HTERT RPE-1 (cell line): Measurements from ENCODE around the gene JAKMIP2.
"Not testable (repeated sequence)": the region's sequence is repeated elsewhere in the genome, so short reads cannot be mapped to it uniquely, and the experiment has no call there.

Source experiments
- in situ Hi-C: fragments of 300-500 bp; cut with MboI; formaldehyde crosslinking; loops from 4 replicates; pipeline ENCODE4 v1.14.3; 2020; ENCODE audit warnings: low sequenced_read_pairs

The JAKMIP2 gene

DNA sequence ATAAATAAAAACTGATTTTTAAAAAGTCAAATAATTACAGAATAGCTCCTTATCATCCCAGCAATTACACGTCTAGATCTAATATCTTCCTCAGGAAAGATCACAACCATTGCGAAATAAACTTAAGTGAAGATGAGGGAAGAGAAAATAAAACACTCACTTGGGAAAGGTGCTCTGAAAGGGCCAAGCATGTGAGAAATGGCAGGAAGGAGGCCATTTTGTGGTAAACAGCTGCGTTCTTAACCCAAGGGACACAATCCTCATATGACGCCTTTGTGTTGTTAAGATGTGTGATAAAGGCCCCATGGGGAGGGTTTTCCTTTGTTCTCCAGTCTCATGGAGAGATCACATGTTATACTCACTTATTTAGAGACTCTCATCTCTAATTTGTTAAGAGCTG is 32.5 kb downstream of the JAKMIP2 start:
- in situ Hi-C loops, result no loop called here

DNA sequence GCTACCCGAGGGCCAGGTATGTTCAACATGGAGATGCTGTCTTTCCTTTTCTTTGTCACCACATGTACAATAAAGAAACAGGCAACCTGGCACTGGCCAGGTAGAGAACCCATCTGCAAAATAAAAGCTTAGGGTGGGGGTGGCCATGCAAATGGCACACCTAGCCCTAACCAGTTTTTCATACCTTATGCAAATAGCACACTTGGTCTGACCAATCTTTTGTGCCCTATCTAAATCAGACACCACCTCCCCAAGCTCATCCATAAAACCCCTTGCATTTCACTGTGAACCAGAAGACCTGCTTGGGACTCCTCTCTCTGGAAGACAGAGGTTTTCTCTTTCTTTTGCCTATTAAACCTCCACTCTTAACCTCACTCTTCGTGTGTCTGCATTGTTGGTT is 33.9 kb downstream of the JAKMIP2 start:
- in situ Hi-C loops, result no loop called here

DNA sequence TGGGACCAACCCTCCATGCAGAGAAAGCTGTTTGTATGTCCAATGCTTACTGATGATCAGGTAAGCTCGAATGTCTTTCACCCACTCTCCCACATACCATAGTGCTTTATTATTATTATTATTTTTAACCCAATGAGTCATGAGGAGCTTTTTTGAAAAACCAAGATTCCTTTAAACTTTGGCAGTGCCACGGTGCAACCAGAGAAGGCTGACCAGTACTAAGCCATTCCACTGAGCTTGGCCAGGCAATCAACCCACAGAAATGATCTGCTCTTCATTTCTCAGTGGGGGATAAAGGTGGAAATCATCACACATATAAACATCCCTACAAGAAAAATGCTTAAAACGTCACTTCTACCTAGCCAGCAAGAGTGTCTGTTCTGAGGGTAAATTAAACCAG is 35.5 kb downstream of the JAKMIP2 start:
- in situ Hi-C loops, result no loop called here

GRCh38 chr5:147743678-147744374 is 38.7 kb downstream of the JAKMIP2 start:
- in situ Hi-C loops, result no loop called here

- in situ Hi-C loops, result no loop called here
Observed at GRCh38 chr5:147743012-147743411, 39.5 kb downstream of the JAKMIP2 start.

GRCh38 chr5:147742151-147742550 is 40.4 kb downstream of the JAKMIP2 start:
- in situ Hi-C loops, result no loop called here

GRCh38 chr5:147740864-147741263 is 41.7 kb downstream of the JAKMIP2 start:
- in situ Hi-C loops, result no loop called here

- in situ Hi-C loops, result no loop called here
Observed at GRCh38 chr5:147737921-147738320, 44.6 kb downstream of the JAKMIP2 start.

GRCh38 chr5:147735621-147736125 is 46.9 kb downstream of the JAKMIP2 start:
- in situ Hi-C loops, result no loop called here

GRCh38 chr5:147734894-147735293 is 47.6 kb downstream of the JAKMIP2 start:
- in situ Hi-C loops, result no loop called here

GRCh38 chr5:147733075-147733474 is 49.5 kb downstream of the JAKMIP2 start:
- in situ Hi-C loops, result no loop called here

- in situ Hi-C loops, result no loop called here
Observed at GRCh38 chr5:147732291-147732883, 50.1 kb downstream of the JAKMIP2 start.

DNA sequence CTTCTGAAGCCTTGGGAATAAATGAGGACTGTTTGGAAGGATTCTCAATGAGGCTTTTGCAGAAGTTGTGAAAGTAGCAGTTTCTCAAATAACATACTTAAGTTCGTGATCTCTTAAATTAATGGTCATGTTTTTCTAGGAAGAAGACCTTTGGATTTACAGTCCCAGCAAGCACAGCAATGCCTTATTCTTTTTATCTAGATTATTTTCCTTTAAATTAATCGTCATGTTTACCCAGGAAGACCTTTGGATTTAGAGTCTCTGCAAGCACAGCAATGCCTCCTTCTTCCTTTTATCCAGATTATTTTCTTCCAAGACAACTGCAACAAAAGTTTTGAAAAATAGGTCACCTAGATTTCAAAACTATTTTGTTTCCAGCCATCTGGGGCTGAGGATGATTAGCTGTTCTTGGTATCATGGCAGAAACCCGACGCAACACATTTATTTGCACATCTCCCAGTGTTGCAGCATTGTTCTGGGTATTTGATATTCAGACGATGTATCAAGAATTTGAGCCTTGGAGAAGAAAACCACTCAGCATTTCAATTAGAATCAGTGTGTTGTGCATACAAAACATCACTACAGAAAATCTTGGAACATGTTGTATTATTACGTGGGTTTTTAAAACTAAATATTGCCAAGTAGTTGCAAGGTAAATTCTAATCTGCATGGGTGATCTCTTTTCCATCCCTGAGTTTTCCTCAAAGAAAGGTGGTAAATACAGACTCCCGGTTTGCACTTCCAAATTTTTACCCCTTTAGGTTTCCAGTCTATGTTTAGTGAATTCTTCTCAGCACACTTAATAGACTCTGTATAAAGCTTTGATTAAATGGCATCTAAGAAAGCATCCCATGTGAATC is 50.9 kb downstream of the JAKMIP2 start:
- in situ Hi-C loops, result no loop called here

DNA sequence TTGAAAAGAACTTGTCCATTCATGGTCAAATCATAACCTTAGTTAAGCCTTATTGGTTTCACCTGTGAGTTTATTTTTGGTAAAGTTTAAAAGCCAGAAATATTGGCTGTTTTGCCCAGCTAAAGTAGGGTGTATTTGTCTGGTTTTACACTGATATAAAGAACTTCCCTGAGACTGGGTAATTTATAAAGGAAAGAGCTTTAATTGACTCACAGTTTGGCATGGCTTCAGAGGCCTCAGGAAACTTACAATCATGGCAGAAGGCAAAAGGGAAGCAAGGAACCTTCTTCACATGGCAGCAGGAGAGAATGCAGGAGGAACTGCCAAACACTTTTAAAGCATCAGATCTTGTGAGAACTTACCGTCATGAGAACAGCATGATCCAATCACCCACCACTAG is 55.3 kb downstream of the JAKMIP2 start:
- in situ Hi-C loops, result no loop called here

- in situ Hi-C loops, result not testable (repeated sequence)
Observed at GRCh38 chr5:147721191-147721960, 61.2 kb downstream of the JAKMIP2 start.

DNA sequence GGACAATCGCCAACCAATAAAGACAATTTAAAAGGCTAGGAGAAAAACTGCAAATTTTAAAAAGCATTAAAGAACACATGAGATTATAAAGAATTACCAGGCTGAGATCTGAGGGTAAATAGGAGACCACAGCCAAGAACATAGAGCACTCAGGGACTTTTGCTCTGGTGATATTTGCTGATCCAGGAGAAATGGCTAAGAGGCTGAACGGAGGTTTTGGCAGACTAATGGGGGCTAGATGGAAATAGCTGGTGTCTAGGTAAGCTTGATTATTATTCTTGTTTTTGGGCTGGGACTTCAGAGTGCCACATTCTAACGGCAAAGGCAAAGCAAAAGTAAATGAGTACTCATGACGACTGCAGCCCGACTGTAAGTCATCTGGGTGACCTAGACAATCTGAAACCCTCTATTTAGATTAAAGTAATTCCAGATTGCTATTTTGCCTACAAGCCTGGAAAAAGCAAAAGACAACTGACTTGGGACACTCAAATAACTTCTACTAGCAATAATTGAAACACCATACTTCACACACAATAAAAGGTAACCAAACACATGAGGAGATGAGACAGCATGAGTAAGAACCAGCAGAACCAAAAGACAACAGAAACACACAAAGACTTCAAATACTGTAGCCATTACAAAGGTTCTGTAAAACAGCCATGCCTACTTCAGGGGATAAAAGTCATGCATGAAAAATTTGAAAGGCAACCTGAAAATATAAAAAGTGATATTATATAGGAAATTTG is 68.8 kb downstream of the JAKMIP2 start:
- in situ Hi-C loops, result no loop called here

GRCh38 chr5:147712598-147712997 is 69.9 kb downstream of the JAKMIP2 start:
- in situ Hi-C loops, result no loop called here

DNA sequence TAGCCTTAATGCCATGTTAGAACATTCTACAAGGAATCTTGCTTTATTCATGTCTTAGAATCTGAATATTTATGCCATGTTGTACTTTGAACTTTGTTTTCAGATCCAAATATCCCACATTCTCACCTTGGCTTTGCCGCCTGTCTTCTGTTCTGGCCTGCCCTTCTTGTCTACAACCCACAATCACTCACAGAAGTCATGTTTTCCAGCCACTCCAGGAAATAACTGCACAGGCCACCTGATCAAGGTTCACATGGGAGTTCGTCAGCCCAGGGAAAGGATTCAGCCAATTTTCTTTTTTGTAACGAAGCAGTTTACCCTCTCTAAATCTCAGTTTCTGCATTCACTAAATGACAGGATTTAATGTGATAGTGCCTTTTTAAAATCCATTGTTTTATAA is 70.5 kb downstream of the JAKMIP2 start:
- in situ Hi-C loops, result no loop called here

GRCh38 chr5:147711019-147711418 is 71.5 kb downstream of the JAKMIP2 start:
- in situ Hi-C loops, result no loop called here

DNA sequence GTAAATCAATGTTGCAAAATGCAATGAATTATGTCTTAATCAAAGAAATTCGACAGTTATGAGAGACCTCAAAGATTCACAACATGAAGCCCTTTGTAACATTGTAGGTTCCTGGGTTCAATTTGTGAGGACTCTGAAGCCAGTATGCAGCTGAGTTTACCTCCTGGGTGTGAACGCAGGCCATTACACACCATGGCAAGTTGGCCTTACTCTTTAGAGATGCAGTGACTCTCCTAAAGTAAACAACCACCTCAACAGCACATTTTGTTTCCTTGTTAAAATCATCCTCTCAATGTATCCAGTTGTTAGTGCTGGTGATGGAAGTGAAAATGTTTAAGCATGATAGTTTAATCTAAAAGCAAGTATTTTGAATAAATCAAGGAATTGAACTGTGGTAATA is 73.8 kb downstream of the JAKMIP2 start:
- in situ Hi-C loops, result no loop called here
